Measurements from ENCODE around the gene KNG1. TPM values are rescaled to one million over a fixed set of nuclear protein-coding genes. Genes with fewer than 3 reads are reported as not detected.
A peak's percentile ranks its signal among the peaks of the same experiment; 100 is the strongest.

KNG1 gene
- total and polyA plus RNA-seq, 2 of the 8 experiments (the other 6 are each of a cell fraction or from before 2014, with no cell fraction given) = 0.05 TPM; not detected in 1

GRCh38 chr3:186679151-186679550 lies 38.0 kb upstream of the KNG1 start:
- Histone ChIP-seq H2BK15ac (ENCODE audit: low read length) (peak overlapping the region; percentile 8; the same call in 1 of the 2 replicates), H2AFZ (ENCODE audit: low read length) (no peak overlapping the region), H3K27ac (ENCODE audit: low read depth, low read length) (no peak overlapping the region), H2BK5ac (ENCODE audit: low read depth, low read length) (no peak overlapping the region), H3K14ac (ENCODE audit: insufficient read length) (no peak overlapping the region), H3K18ac (ENCODE audit: extremely low read depth, low read length) (no peak overlapping the region), H4K8ac (ENCODE audit: extremely low read depth, insufficient read depth, low read length) (no peak overlapping the region), H3K23me2 (ENCODE audit: low read depth, low read length) (no peaks in the 10 kb centered on the region; the same call in 1 of the 2 replicates), H2BK120ac (replicated peaks; ENCODE audit: low read depth, low read length) (no peak overlapping the region), H3K4ac (replicated peaks; ENCODE audit: insufficient read length, low read depth, low read length) (no peak overlapping the region), H2BK20ac (ENCODE audit: low read length) (no peak overlapping the region), H2AK5ac (ENCODE audit: low read depth, low read length) (no peak overlapping the region), H3K4me1 (replicated peaks in 1 of 4; ENCODE audit: control insufficient read depth in 3 of 4, insufficient read depth in 4 of 4, low read length in 3 of 4) (no peaks in the 10 kb centered on the region), H3K9ac (replicated peaks in 1 of 4; ENCODE audit: extremely low read depth in 1 of 4, low read depth in 3 of 4, low read length in 3 of 4) (no peak overlapping the region), H4K5ac (ENCODE audit: insufficient read length, low read depth, low read length) (no peak overlapping the region), H3K79me1 (ENCODE audit: low read depth, low read length) (no peaks in the 10 kb centered on the region), H4K91ac (replicated peaks; ENCODE audit: insufficient read length, low read length) (no peak overlapping the region), H3K4me2 (ENCODE audit: insufficient read depth in 1 of 2, low read depth in 2 of 2, low read length in 2 of 2) (no peak overlapping the region), H3K23ac (ENCODE audit: insufficient read length) (no peak overlapping the region), H3K36me3 (ENCODE audit: control insufficient read depth in 2 of 4, insufficient read depth in 4 of 4, low read length in 3 of 4) (no peaks in the 10 kb centered on the region), H3K79me2 (ENCODE audit: control insufficient read depth in 1 of 2, insufficient read depth in 2 of 2, low read length in 2 of 2) (no peaks in the 10 kb centered on the region), H3K9me3 (ENCODE audit: insufficient read depth in 2 of 2, low read depth in 1 of 2, low read length in 1 of 2) (no peaks in the 10 kb centered on the region), H3K56ac (replicated peaks; ENCODE audit: insufficient read length, low read depth, low read length) (no peak overlapping the region), H4K20me1 (replicated peaks in 1 of 2; ENCODE audit: control insufficient read depth in 1 of 2, insufficient read depth in 2 of 2, low read length in 2 of 2) (no peaks in the 10 kb centered on the region), H2BK12ac (ENCODE audit: low read depth, low read length) (no peak overlapping the region), H3K27me3 (replicated peaks in 1 of 4; ENCODE audit: control insufficient read depth in 3 of 4, extremely low read depth in 1 of 4, insufficient read depth in 3 of 4, low read length in 3 of 4) (no peaks in the 10 kb centered on the region), H3K4me3 (ENCODE audit: extremely low read depth in 1 of 4, insufficient read depth in 2 of 4, low read depth in 3 of 4, low read length in 4 of 4) (no peak overlapping the region)
- ChIA-PET POLR2A (ENCODE audit: partially characterized antibody) (interaction anchor here (1.0 to 2.1 kb wide), 4 partner anchors 10 to 151 kb away, joined by 3 to 5 read pairs (median 4); no protein-coding TSS in a partner anchor), CTCF (ENCODE audit: partially characterized antibody) (interaction anchor here (1.2 to 1.7 kb wide), 4 partner anchors 9 to 65 kb away, joined by 3 to 5 read pairs (median 4); no protein-coding TSS in a partner anchor)
- DNase-seq (ENCODE audit: low read depth in 1 of 2, low spot score in 2 of 2) (no peak), FAIRE-seq (no peak)
- WGBS, 2 experiments (ENCODE audit: extremely low coverage in 1 of 2, insufficient coverage in 1 of 2, insufficient read length in 1 of 2, insufficient replicate concordance in 2 of 2, low coverage in 1 of 2, low lambda C conversion rate in 2 of 2, missing lambda C conversion rate in 1 of 2) = 91% methylated on average over 1 of the region's 1 CpG; no CpG with 5 or more reads in 1 of the 2 experiments
- TF ChIP-seq CBX5 (IDR thresholded peaks at IDR 0.05; ENCODE audit: low read depth, low read length) = no peak
- no peak for TF ChIP-seq NRF1 (IDR thresholded peaks at IDR 0.05; ENCODE audit: low read depth, low read length)
- no peak for TF ChIP-seq NANOG (IDR thresholded peaks at IDR 0.05; ENCODE audit: insufficient read depth, low read depth, low read length, poor library complexity, severe bottlenecking)
- TF ChIP-seq BCL11A (IDR thresholded peaks at IDR 0.05; ENCODE audit: low read depth in 2 of 2, low read length in 2 of 2) = no peak
- TF ChIP-seq USF2 (IDR thresholded peaks at IDR 0.05; ENCODE audit: low read length) = no peak
- TF ChIP-seq GTF2F1 (IDR thresholded peaks at IDR 0.05; ENCODE audit: borderline replicate concordance, low read depth, low read length) = no peak
- no peak for TF ChIP-seq E2F6 (IDR thresholded peaks at IDR 0.05)
- no peak for TF ChIP-seq SIX5 (IDR thresholded peaks at IDR 0.05; ENCODE audit: low read depth, low read length)
- no peak for TF ChIP-seq CHD1 (IDR thresholded peaks at IDR 0.05; ENCODE audit: low read depth, low read length)
- TF ChIP-seq ASH2L (IDR thresholded peaks at IDR 0.05; ENCODE audit: low read length) = no peak
- no peak for TF ChIP-seq KDM1A (IDR thresholded peaks at IDR 0.05; ENCODE audit: borderline replicate concordance, low read length)
- no peak for TF ChIP-seq CEBPB (IDR thresholded peaks at IDR 0.05; ENCODE audit: low read depth, low read length)
- no peak for TF ChIP-seq POLR2AphosphoS5 (IDR thresholded peaks at IDR 0.05; ENCODE audit: low read depth, low read length)

All from H1 (cell line).